DND-41 (cell line): ENCODE results near the gene PEA15.

Experiments
- ATAC-seq: fragments of 200-7000 bp; cut with Tn5 transposase; 3 replicates; pipeline ENCODE4 v1.9.1; 2021; ENCODE audit warnings: low read depth; ENCODE audit not compliant: insufficient read depth
- DNase-seq: peaks from one replicate; pipeline ENCODE4 v3.0.0-alpha.2; 2020
- H2AFZ ChIP-seq: 2 replicates; pipeline ENCODE4 v1.6.0; 2012; ENCODE audit warnings: low read depth, low read length
- H3K27ac ChIP-seq: 2 replicates; pipeline ENCODE4 v1.5.1; 2012; ENCODE audit warnings: low read length, inconsistent platforms
- H3K27me3 ChIP-seq: fragments of 200-600 bp; sonication (generic); 2 replicates; pipeline ENCODE4 v1.6.0; 2012; ENCODE audit warnings: low read length, mild to moderate bottlenecking, inconsistent platforms; ENCODE audit not compliant: insufficient read depth, poor library complexity
- H3K36me3 ChIP-seq: 2 replicates; pipeline ENCODE4 v1.5.1; 2012; ENCODE audit warnings: low read length, inconsistent platforms; ENCODE audit not compliant: insufficient read depth
- H3K4me1 ChIP-seq: 2 replicates; pipeline ENCODE4 v1.5.1; 2012; ENCODE audit warnings: mild to moderate bottlenecking, low read length; ENCODE audit not compliant: insufficient read depth
- H3K4me2 ChIP-seq: 2 replicates; pipeline ENCODE4 v1.6.0; 2012; ENCODE audit warnings: mild to moderate bottlenecking, moderate library complexity, low read length, inconsistent platforms; ENCODE audit not compliant: insufficient read depth
- H3K4me3 ChIP-seq, 2 experiments: fragments of 200-600 bp in 1 of 2; shearing (Covaris generic) in 1 of 2; 2 replicates each; pipeline ENCODE4 v1.5.1; 2012 to 2016; ENCODE audit warnings: inconsistent platforms in 2 of 2, low read length in 2 of 2, mild to moderate bottlenecking in 2 of 2, low read depth in 1 of 2, moderate library complexity in 1 of 2
- H3K79me2 ChIP-seq: 2 replicates; pipeline ENCODE4 v1.6.0; 2012; ENCODE audit warnings: low read length, inconsistent platforms; ENCODE audit not compliant: insufficient read depth
- H3K9ac ChIP-seq: 2 replicates; pipeline ENCODE4 v1.6.0; 2012; ENCODE audit warnings: low read depth, mild to moderate bottlenecking, inconsistent platforms, low read length, moderate library complexity
- H3K9me3 ChIP-seq: 2 replicates; pipeline ENCODE4 v1.5.1; 2012; ENCODE audit warnings: low read length, moderate library complexity, mild to moderate bottlenecking, inconsistent platforms; ENCODE audit not compliant: insufficient read depth, severe bottlenecking
- H4K20me1 ChIP-seq: 2 replicates; pipeline ENCODE4 v1.6.0; 2012; ENCODE audit warnings: low read length; ENCODE audit not compliant: insufficient read depth
- CTCF ChIP-seq: IDR thresholded peaks from 2 replicates; pipeline ENCODE4 v1.5.1; 2012; ENCODE audit warnings: borderline replicate concordance, low read length, moderate library complexity, mild to moderate bottlenecking; ENCODE audit not compliant: poor library complexity, severe bottlenecking; ENCODE audit errors: extremely low read depth
- EZH2 ChIP-seq: IDR thresholded peaks from 3 replicates; pipeline ENCODE4 v1.6.1; 2012; ENCODE audit warnings: borderline replicate concordance, low read depth, mild to moderate bottlenecking, moderate library complexity, low read length, inconsistent platforms; ENCODE audit not compliant: severe bottlenecking

The PEA15 gene

GRCh38 chr1:160216301-160216700 is 11.1 kb downstream of the PEA15 start:
- TF ChIP-seq CTCF: no peak
- TF ChIP-seq EZH2: no peak
- DNase-seq (no peak), ATAC-seq (no peak)
- H3K4me3 ChIP-seq: no peak overlapping the region
- H3K27ac ChIP-seq: no peak overlapping the region
- H3K36me3 ChIP-seq: peaks cover 96% of the 10 kb centered on the region
- no peak overlapping the region for H3K4me2 ChIP-seq
- no peaks in the 10 kb centered on the region for H3K9me3 ChIP-seq
- H4K20me1 ChIP-seq: peaks cover 2% of the 10 kb centered on the region; the same call in 1 of the 2 replicates
- no peaks in the 10 kb centered on the region for H3K27me3 ChIP-seq
- H3K9ac ChIP-seq: no peak overlapping the region
- H3K79me2 ChIP-seq: no peaks in the 10 kb centered on the region
- no peaks in the 10 kb centered on the region for H3K4me1 ChIP-seq
- H2AFZ ChIP-seq: no peak overlapping the region

- DNase-seq: no peak
- H3K9ac ChIP-seq: no peak overlapping the region
- no peaks in the 10 kb centered on the region for H4K20me1 ChIP-seq
- no peaks in the 10 kb centered on the region for H3K27me3 ChIP-seq
- H3K27ac ChIP-seq: no peak overlapping the region
- H2AFZ ChIP-seq: no peak overlapping the region
- no peak for ATAC-seq
- H3K4me1 ChIP-seq: no peaks in the 10 kb centered on the region
- peaks cover 98% of the 10 kb centered on the region for H3K36me3 ChIP-seq
- no peak for TF ChIP-seq CTCF
- TF ChIP-seq EZH2: no peak
- no peak overlapping the region for H3K4me2 ChIP-seq
- H3K4me3 ChIP-seq: no peak overlapping the region
- H3K79me2 ChIP-seq: no peaks in the 10 kb centered on the region
- H3K9me3 ChIP-seq: no peaks in the 10 kb centered on the region
Observed at GRCh38 chr1:160217481-160218051, 12.4 kb downstream of the PEA15 start.

GRCh38 chr1:160219062-160219929 is 14.1 kb downstream of the PEA15 start:
- Histone ChIP-seq H4K20me1 (no peaks in the 10 kb centered on the region), H3K4me1 (no peaks in the 10 kb centered on the region), H3K9me3 (no peaks in the 10 kb centered on the region), H3K36me3 (peaks cover 100% of the 10 kb centered on the region), H2AFZ (no peak overlapping the region), H3K4me2 (no peak overlapping the region), H3K4me3 (no peak overlapping the region), H3K9ac (no peak overlapping the region), H3K27ac (no peak overlapping the region), H3K27me3 (no peaks in the 10 kb centered on the region), H3K79me2 (no peaks in the 10 kb centered on the region)
- ATAC-seq (no peak), DNase-seq (no peak)
- TF ChIP-seq CTCF (peak; percentile 24), EZH2 (no peak)
